Measurements from ENCODE around the gene CCDC187.

- TF ChIP-seq, protein P1, sequence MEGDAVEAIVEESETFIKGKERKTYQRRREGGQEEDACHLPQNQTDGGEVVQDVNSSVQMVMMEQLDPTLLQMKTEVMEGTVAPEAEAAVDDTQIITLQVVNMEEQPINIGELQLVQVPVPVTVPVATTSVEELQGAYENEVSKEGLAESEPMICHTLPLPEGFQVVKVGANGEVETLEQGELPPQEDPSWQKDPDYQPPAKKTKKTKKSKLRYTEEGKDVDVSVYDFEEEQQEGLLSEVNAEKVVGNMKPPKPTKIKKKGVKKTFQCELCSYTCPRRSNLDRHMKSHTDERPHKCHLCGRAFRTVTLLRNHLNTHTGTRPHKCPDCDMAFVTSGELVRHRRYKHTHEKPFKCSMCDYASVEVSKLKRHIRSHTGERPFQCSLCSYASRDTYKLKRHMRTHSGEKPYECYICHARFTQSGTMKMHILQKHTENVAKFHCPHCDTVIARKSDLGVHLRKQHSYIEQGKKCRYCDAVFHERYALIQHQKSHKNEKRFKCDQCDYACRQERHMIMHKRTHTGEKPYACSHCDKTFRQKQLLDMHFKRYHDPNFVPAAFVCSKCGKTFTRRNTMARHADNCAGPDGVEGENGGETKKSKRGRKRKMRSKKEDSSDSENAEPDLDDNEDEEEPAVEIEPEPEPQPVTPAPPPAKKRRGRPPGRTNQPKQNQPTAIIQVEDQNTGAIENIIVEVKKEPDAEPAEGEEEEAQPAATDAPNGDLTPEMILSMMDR (IDR thresholded peaks at IDR 0.05): no peak
- TF ChIP-seq POLR2A (IDR thresholded peaks at IDR 0.05): no peak
These were observed 24.7 kb upstream of the CCDC187 start for GRCh38 chr9:136328622-136329041.

Measured in right lobe of liver (tissue), 4 donors.